MM.1S (cell line): Measurements from ENCODE around the gene FBN3.

Experiments
- CTCF ChIP-seq: fragments of 300-600 bp; sonication (generic); IDR thresholded peaks from 2 replicates; pipeline ENCODE4 v1.5.1; 2016; ENCODE audit warnings: antibody characterized with exemption, low read length, mixed read lengths
- EZH2 ChIP-seq: fragments of 300-600 bp; sonication (generic); optimal IDR thresholded peaks from 2 replicates; pipeline ENCODE3; 2017; ENCODE audit warnings: low read depth, mild to moderate bottlenecking, antibody characterized with exemption, low read length, mixed read lengths
- EZH2phosphoT487 ChIP-seq: fragments of 300-600 bp; sonication (generic); IDR thresholded peaks from 2 replicates; pipeline ENCODE4 v1.6.1; 2018; ENCODE audit warnings: antibody characterized with exemption, low read length

- no peak for TF ChIP-seq EZH2phosphoT487
- no peak for TF ChIP-seq CTCF
- no peak for TF ChIP-seq EZH2
Observed at GRCh38 chr19:8081569-8082550, 67.5 kb downstream of the FBN3 start.
